Measurements from ENCODE around the gene ASPRV1.

Gene ASPRV1

DNA sequence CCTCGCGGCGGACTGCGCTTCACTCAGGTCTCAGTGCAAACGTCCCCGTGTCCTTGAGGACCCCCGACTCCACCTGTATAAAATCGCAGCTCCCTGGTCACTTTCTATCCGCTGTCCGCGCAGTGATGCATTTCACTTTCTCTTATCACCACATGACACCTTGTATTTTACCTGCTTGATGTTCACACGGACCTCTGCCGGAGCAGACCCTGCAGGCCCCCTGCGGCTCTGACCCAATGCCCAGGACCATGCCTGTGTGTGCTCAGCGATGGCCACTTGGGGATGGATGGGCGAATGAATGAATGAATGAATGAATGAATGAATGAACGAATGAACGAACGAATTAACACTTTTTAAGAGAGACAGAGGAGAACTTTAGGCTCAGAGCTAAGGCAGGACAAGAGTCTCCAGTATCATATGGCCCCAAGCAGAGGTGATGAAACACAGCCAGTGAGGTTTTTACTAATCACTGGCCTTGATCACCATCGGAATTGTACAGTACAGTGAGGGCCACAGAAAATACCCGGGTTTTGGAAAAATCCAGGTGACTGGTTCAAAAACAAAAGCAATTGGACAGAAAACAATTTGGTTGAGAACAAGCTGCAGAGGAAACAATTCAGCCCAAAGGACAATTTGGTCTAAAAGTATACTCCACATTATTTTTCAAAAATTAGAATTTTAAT lies 12.3 kb downstream of the ASPRV1 start:
- H3K4me3 ChIP-seq (replicated peaks in 1 of 2; ENCODE audit: low read depth in 2 of 2, low read length in 2 of 2) = no peak overlapping the region
- TF ChIP-seq, protein P1, sequence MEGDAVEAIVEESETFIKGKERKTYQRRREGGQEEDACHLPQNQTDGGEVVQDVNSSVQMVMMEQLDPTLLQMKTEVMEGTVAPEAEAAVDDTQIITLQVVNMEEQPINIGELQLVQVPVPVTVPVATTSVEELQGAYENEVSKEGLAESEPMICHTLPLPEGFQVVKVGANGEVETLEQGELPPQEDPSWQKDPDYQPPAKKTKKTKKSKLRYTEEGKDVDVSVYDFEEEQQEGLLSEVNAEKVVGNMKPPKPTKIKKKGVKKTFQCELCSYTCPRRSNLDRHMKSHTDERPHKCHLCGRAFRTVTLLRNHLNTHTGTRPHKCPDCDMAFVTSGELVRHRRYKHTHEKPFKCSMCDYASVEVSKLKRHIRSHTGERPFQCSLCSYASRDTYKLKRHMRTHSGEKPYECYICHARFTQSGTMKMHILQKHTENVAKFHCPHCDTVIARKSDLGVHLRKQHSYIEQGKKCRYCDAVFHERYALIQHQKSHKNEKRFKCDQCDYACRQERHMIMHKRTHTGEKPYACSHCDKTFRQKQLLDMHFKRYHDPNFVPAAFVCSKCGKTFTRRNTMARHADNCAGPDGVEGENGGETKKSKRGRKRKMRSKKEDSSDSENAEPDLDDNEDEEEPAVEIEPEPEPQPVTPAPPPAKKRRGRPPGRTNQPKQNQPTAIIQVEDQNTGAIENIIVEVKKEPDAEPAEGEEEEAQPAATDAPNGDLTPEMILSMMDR (IDR thresholded peaks at IDR 0.05; ENCODE audit: low read depth, low read length) = no peak
- DNase-seq (ENCODE audit: low read depth in 2 of 2) = no peak

DNA sequence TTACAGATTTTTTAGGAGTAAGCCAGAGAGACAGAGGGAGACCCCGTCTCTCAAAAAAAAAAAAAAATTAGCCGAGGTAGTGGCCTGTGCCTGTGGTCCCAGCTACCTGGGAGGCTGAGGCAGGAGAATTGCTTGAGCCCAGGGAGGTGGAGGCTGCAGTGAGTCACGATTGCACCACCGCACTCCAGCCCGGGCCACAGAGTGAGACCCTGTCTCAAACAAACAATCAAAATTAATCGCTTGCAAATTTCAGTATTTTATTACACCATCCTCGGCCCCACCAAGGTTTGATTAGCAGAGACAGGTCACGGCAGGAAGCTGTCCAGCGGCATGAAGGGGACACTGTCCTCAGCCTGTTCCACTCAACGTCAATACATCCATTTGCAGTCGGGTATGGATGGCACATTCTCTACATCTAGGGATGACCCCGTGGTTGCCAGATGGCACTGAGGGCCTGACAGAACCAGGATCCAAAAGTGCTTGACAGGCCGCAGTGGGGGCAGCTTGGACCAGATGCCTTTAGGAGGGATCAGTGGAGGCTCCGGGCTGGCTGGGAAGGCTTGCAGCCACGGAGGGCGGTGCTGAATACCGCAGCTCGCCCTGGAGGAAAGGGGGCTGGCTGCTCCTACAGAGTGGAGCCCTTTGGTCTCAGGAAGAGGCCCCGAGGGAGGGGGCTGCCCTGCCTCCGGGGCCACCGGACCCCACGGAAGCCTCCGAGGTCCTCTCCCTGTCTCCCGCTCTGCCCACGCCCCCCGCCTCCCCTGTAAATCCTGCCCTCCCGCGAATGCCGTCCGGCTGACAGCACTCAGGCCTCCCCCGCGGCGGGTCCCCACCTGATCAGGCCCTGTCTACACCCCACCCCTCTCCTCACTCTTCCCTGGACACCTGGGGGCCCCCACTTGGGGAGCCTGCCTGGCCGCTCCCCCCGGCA lies 13.1 kb downstream of the ASPRV1 start:
- no peak for DNase-seq (ENCODE audit: low read depth in 2 of 2)
- TF ChIP-seq, protein P1 (IDR thresholded peaks at IDR 0.05; ENCODE audit: low read depth, low read length) = no peak
- peak overlapping the region in 1 of 2 donors; percentile 2 for H3K4me3 ChIP-seq (replicated peaks in 1 of 2; ENCODE audit: low read depth in 2 of 2, low read length in 2 of 2)

DNA sequence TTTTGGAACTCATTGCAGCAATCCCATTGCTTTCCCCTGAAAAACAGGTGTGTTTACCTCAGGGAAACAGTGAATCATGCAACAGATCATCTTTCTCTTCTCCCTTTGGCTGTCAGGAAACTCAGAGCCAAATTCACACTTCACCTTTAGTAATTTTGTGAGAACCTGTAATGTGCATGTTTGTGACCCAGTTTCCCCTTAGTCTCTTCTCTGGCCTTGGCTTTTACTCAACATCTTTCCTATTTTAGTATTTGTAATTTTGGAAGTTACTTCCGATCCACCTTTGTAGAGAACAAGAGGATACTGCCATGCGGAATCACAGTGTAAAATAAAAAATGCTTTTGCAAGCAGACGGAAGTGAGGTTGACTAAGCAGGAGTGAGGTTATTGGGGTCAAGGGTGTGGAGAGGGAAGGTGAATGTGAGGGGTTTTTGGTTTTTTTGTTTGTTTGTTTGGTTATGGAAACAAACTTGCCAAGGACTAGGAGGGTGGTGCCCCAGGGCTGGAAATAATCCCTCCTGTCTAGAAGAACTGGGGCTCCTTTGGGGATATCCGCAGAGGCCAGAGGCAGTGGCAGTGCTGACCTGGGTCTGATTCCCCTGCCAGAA lies 14.0 kb downstream of the ASPRV1 start:
- TF ChIP-seq, protein P1 (IDR thresholded peaks at IDR 0.05; ENCODE audit: low read depth, low read length) = no peak
- H3K4me3 ChIP-seq (replicated peaks in 1 of 2; ENCODE audit: low read depth in 2 of 2, low read length in 2 of 2) = no peak overlapping the region
- no peak for DNase-seq (ENCODE audit: low read depth in 2 of 2)

DNA sequence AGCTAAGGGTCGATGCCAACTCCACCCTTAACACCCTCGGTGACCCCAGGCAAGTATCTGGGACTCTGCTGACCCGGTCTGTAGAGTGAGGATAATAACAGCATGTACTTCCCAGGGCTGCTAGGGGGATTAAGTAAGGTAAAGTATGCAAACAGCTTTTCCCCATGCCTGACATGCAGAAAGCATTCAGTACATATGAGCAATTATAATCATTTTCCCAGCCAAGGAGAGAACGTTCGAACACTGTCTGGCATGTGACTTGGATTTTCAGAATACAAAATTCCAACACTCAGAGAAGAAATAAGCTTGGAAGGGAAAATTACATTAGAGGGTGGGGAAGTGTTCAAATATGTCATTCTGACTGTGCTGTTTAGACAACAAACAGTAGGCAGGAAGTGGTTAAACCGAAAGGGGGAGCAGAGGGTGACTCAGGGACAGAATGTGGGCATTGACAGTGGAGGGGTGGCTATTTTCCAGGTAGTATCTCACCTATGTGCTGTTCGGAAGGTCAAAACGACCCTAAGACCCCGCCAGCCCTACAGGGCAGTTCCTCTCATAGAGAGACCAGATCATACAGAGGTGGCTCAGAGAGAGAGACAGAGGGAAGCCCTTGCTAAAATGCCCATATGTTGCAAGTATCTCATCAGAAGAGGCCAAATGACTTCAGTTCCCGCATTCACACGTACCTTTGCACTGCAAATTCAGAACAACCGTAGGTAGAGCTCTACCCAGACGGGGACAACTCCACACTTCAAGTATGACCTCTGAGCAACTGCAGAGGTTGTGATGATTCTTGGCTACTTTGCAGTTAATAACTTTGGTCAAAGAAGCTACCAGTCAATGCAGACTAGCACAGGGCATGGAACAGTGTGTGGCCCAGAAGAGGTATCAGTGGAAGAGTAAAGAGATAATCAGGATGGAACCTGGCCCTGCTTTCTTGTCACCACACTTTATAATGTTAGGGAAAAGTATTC lies 14.8 kb downstream of the ASPRV1 start:
- peak; percentile 48 to 82 for DNase-seq (ENCODE audit: low read depth in 2 of 2)
- TF ChIP-seq, protein P1 (IDR thresholded peaks at IDR 0.05; ENCODE audit: low read depth, low read length) = no peak
- no peak overlapping the region for H3K4me3 ChIP-seq (replicated peaks in 1 of 2; ENCODE audit: low read depth in 2 of 2, low read length in 2 of 2)

DNA sequence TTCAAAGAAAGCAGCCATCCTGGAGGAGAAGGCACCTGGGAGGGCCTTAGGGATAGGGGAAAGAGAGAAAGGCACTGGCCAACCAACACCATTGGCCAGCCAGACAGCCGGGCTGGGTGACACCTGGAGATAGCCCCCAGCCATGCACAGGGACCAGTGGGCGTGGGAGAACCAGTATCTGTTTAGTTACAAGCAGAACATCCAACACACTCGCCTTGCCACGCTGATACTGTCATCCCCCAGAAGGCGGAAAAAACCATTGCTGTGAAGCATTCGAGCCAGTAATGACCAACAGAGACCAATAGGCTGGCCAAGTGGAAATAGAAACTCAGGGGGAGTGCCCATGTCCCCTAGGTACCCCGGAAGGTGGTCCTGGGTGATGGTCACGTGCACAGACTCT lies 15.5 kb downstream of the ASPRV1 start:
- DNase-seq (ENCODE audit: low read depth in 2 of 2) = no peak
- TF ChIP-seq, protein P1 (IDR thresholded peaks at IDR 0.05; ENCODE audit: low read depth, low read length) = no peak
- no peak overlapping the region for H3K4me3 ChIP-seq (replicated peaks in 1 of 2; ENCODE audit: low read depth in 2 of 2, low read length in 2 of 2)

DNA sequence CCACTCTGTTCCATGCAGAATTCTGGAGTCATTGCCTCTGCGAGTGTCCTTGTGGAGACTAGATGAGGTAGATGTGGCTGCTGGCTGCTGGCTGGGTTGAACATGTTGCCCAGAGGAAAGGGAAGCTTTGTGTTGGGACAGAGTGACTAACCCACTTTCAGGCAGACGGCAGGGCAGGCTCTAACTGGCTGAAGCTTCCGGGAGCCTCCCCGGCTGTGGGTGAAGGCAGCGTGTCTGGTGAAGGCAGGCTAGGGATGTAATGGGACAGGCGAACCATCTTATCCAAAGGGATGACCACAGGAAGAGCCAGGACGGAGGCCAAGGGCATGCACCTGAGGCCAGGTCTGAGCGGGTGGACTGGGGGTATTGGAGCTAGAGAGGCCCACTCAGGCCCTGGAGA lies 16.0 kb downstream of the ASPRV1 start:
- DNase-seq (ENCODE audit: low read depth in 2 of 2) = peak in 1 of 2 donors; percentile 51
- H3K4me3 ChIP-seq (replicated peaks in 1 of 2; ENCODE audit: low read depth in 2 of 2, low read length in 2 of 2) = no peak overlapping the region
- TF ChIP-seq, protein P1 (IDR thresholded peaks at IDR 0.05; ENCODE audit: low read depth, low read length) = no peak

Data from cardiac fibroblast (primary cell).